ENCODE data around the gene CNKSR1. TPM values are rescaled to one million over a fixed set of nuclear protein-coding genes. Genes with fewer than 3 reads are reported as not detected.

Gene CNKSR1
- total RNA-seq, 4 donors from 2014 or later, result 17.8 to 43.3 (median 25.9) TPM

- H3K27me3 ChIP-seq, result peaks cover 0 to 33% (median 0%) of the 10 kb centered on the region in 4 donors
- no peaks in the 10 kb centered on the region for H3K36me3 ChIP-seq
- DNase-seq, result no peak
- TF ChIP-seq, protein P1, sequence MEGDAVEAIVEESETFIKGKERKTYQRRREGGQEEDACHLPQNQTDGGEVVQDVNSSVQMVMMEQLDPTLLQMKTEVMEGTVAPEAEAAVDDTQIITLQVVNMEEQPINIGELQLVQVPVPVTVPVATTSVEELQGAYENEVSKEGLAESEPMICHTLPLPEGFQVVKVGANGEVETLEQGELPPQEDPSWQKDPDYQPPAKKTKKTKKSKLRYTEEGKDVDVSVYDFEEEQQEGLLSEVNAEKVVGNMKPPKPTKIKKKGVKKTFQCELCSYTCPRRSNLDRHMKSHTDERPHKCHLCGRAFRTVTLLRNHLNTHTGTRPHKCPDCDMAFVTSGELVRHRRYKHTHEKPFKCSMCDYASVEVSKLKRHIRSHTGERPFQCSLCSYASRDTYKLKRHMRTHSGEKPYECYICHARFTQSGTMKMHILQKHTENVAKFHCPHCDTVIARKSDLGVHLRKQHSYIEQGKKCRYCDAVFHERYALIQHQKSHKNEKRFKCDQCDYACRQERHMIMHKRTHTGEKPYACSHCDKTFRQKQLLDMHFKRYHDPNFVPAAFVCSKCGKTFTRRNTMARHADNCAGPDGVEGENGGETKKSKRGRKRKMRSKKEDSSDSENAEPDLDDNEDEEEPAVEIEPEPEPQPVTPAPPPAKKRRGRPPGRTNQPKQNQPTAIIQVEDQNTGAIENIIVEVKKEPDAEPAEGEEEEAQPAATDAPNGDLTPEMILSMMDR (IDR thresholded peaks at IDR 0.05), result peak; percentile 26 to 89 (median 77)
- no peak for TF ChIP-seq POLR2A (IDR thresholded peaks at IDR 0.05)
- intact Hi-C loops (cut with DNase I), result loop anchor here (10.0 kb wide), 1 partner anchor 151 kb away; the partner anchor contains the start of gene CD52
- WGBS, 2 donors, result 23 to 28% methylated on average over 16 to 17 of the region's 72 CpGs
- peak overlapping the region in 3 of 4 donors; percentile 33 to 75 (median 65) for H3K27ac ChIP-seq
- H3K9me3 ChIP-seq, result no peaks in the 10 kb centered on the region
- peak overlapping the region; percentile 23 to 72 (median 42) for H3K4me3 ChIP-seq
- H3K4me1 ChIP-seq, result peaks cover 18 to 44% (median 23%) of the 10 kb centered on the region in 3 donors
Measured at GRCh38 chr1:26164036-26164860, 13.0 kb upstream of the CNKSR1 start.

DNA sequence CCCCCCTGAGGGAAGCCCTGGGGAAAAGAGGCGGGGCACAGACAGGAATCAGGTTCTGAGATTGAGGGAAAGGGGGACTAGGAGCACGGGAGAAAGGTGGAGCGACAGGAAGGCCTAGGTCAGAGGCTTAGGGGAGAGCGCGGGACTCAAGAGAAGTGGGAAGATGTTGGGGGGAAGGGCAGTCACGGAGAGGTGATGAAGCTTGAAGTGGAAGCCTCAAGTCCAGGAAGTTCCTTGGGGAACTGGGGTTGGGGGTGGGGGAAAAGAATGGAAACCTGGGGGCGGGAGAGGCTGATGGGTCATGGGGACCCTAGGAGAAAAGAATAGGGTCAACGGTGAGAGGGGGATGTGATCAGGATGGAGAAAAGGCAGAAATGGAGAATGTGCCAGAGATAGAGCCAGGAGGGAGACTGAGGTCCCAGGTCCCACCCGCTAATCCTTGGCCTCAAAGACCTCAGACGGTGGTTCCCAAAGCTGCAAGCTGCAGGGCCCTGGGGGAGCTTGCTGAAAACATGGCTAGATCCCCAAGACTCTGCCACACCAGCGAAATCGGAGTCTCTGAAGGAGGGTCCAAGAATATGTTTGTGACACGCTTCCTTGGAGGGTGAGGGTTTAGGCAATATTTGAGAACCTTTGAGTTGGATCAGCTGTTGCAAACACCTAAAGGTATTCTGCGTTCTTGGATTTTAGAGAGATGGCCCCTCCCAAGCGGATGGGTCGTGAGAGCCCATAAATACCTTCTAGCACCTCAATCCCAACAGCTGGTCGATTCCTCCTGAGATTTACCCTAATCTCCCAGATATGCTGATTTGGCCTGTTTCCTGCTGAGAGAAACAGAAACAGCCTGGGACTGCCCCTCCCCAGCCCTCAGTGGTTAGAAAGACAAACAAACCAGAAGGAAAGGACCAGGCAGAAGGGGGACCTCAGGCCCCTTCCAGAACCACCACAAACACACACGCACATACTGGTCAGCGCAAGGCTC is 12.1 kb upstream of the CNKSR1 start:
- H3K9me3 ChIP-seq, result no peaks in the 10 kb centered on the region
- peak overlapping the region in 2 of 4 donors; percentile 51 to 72 for H3K4me3 ChIP-seq
- peaks cover 21 to 50% (median 25%) of the 10 kb centered on the region in 3 donors for H3K4me1 ChIP-seq
- intact Hi-C loops (cut with DNase I), result loop anchor here (10.0 kb wide), 1 partner anchor 150 kb away; the partner anchor contains the start of gene CD52
- 65 to 66% methylated on average over 18 to 19 of the region's 19 CpGs for WGBS, 2 donors
- TF ChIP-seq POLR2A (IDR thresholded peaks at IDR 0.05), result no peak
- TF ChIP-seq, protein P1 (IDR thresholded peaks at IDR 0.05), result no peak
- H3K27ac ChIP-seq, result peak overlapping the region in 3 of 4 donors; percentile 20 to 75 (median 65)
- no peaks in the 10 kb centered on the region for H3K36me3 ChIP-seq
- DNase-seq, result no peak
- H3K27me3 ChIP-seq, result peaks cover 0 to 33% (median 0%) of the 10 kb centered on the region in 4 donors

DNA sequence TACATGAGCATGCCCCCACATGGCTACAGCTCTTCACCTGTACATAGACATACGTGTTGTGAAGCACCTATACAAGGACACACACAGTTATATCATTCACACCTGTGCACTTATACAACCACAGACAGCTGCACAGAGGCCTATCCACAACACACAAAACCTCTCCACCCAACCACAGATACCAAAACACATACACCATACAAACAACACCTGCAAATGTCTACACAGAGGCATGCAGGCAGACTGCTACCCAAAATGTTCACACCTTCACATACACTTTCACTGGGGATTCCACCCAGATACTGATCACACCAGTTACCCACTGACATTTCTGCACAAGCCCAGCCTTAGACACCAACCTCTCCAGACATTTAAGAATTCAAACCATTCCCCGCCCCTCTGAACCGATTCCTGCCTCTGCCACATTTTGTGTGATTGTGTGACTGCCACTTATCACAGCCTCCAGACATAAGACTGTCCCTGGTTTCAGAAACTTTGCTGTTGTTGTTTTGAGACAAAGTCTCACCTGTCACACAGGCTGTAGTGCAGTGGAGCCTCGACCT is 10.5 kb upstream of the CNKSR1 start:
- intact Hi-C loops (cut with DNase I), result loop anchor here (10.0 kb wide), 1 partner anchor 148 kb away; the partner anchor contains the start of gene CD52

GRCh38 chr1:26168410-26169197 is 8.7 kb upstream of the CNKSR1 start, which contains the start of gene C1orf232:
TSS of gene C1orf232 (minus strand) at chr1:26168963. CDS start at chr1:26168499, 464 bp downstream.
- Histone ChIP-seq H3K36me3 (peaks cover 0 to 14% (median 0%) of the 10 kb centered on the region in 3 donors), H3K9me3 (no peaks in the 10 kb centered on the region), H3K27ac (peak within 1 kb of the TSS; percentile 86 to 92 (median 88)), H3K27me3 (peaks cover 0 to 4% (median 0%) of the 10 kb centered on the region in 4 donors), H3K4me1 (peaks cover 19 to 39% (median 21%) of the 10 kb centered on the region in 3 donors), H3K4me3 (peak within 1 kb of the TSS; percentile 79 to 98 (median 90))
- no peak for DNase-seq
- intact Hi-C loops (cut with DNase I), result loop anchor here (10.0 kb wide), 1 partner anchor 146 kb away; the partner anchor contains the start of gene CD52
- TF ChIP-seq, protein P1 (IDR thresholded peaks at IDR 0.05), result no peak
- TF ChIP-seq POLR2A (IDR thresholded peaks at IDR 0.05), result no peak
- WGBS, 2 donors, result 59 to 79% methylated on average over 4 of the region's 5 CpGs

More for the DNA sequence above, 10.5 kb upstream of the CNKSR1 start:
- no peak overlapping the region for H3K4me3 ChIP-seq
- DNase-seq, result no peak
- TF ChIP-seq POLR2A (IDR thresholded peaks at IDR 0.05), result no peak
- TF ChIP-seq, protein P1 (IDR thresholded peaks at IDR 0.05), result no peak
- no peak overlapping the region for H3K27ac ChIP-seq
- WGBS, 2 donors, result 72 to 82% methylated on average over 4 of the region's 4 CpGs
- H3K9me3 ChIP-seq, result no peaks in the 10 kb centered on the region
- peaks cover 24 to 51% (median 26%) of the 10 kb centered on the region in 3 donors for H3K4me1 ChIP-seq
- peaks cover 0 to 18% (median 0%) of the 10 kb centered on the region in 4 donors for H3K27me3 ChIP-seq
- H3K36me3 ChIP-seq, result peaks cover 0 to 11% (median 0%) of the 10 kb centered on the region in 3 donors
